Adrenal gland (tissue), 12 donors: ENCODE data around the gene CCNY. TPM values are rescaled to one million over a fixed set of nuclear protein-coding genes. Genes with fewer than 3 reads are reported as not detected.
A peak's percentile ranks its signal among the peaks of the same experiment; 100 is the strongest.

ENCODE experiments used
- DNase-seq, 7 donors: peaks; one replicate each; pipeline ENCODE4 v3.0.0-alpha.2; 2019 to 2020
- H3K27ac ChIP-seq, 5 donors: fragments of 200-600 bp; sonication (generic) in 4 of 5; 1 replicate in 3 of 5; 2 replicates in 2 of 5; pipeline versions ENCODE4 v1.5.1 to v1.8.0; 2016 to 2020; ENCODE audit warnings: mild to moderate bottlenecking in 1 of 5
- H3K27me3 ChIP-seq: fragments of 200-600 bp; 2 replicates; pipeline ENCODE4 v1.8.0; 2021
- H3K36me3 ChIP-seq, 2 donors: fragments of 200-600 bp; replicated peaks in 1 of 2; 1 replicate in 1 of 2; 2 replicates in 1 of 2; pipeline versions ENCODE4 v1.5.1 to v1.8.0; 2018 to 2022
- H3K4me1 ChIP-seq, 2 donors: fragments of 200-600 bp; replicated peaks in 1 of 2; 1 replicate in 1 of 2; 2 replicates in 1 of 2; pipeline versions ENCODE4 v1.5.1 to v1.8.0; 2018 to 2021
- H3K4me3 ChIP-seq, 4 donors: fragments of 200-600 bp; sonication (generic) in 3 of 4; one replicate each; pipeline ENCODE4 v1.5.1; 2016 to 2018
- H3K9me3 ChIP-seq, 3 donors: fragments of 200-600 bp; sonication (generic) in 1 of 3; replicated peaks in 1 of 3; 1 replicate in 2 of 3; 2 replicates in 1 of 3; pipeline versions ENCODE4 v1.5.1 to v1.8.0; 2016 to 2021
- CTCF ChIP-seq, 6 experiments: fragments of 450-650 bp in 4 of 6; fragments of 200-600 bp in 2 of 6; sonication (generic) in 1 of 6; IDR thresholded peaks; 1 replicate in 5 of 6; 2 replicates in 1 of 6; pipeline versions ENCODE4 v1.5.1 to v1.8.0; 2016 to 2021; ENCODE audit warnings: antibody characterized with exemption in 6 of 6, mild to moderate bottlenecking in 2 of 6, moderate library complexity in 1 of 6
- POLR2A ChIP-seq, 2 donors: fragments of 450-650 bp; IDR thresholded peaks; one replicate each; pipeline ENCODE4 v1.6.1; 2017; ENCODE audit warnings: antibody characterized with exemption in 2 of 2, mild to moderate bottlenecking in 2 of 2, moderate library complexity in 1 of 2
- WGBS, 4 donors: extraction: QIAGEN DNeasy Blood & Tissue Kit in 2 of 4; methylation state at CpG; one replicate each; pipeline versions ENCODE4 v1.1.5 to v1.1.7; 2013 to 2017; 5-methylcytosine and 5-hydroxymethylcytosine counted together
- intact Hi-C, 2 donors: fragments of 100-400 bp; cut with DNase I; formaldehyde crosslinking; loops; one replicate each; pipeline versions ENCODE4 v1.14.1 to v1.15.0; 2022 to 2023
- polyA plus RNA-seq, 3 donors: library from polyadenylated mRNA; stranded (reverse); fragments of 200-250 nt in 2 of 3; fragments of 350-450 nt in 1 of 3; fragmentation: Illumina TruSeq in 1 of 3; extraction: RNeasy Lipid Tissue Mini Kit (QIAGEN cat#74804) in 1 of 3; gene quantifications; one replicate each; pipeline ENCODE4 v1.2.3, GENCODE V29; 2013 to 2014
- total RNA-seq, 9 donors: library from RNA; depleted of rRNA in 4 of 9; stranded (reverse); fragments of >200 nt in 4 of 9; fragments of 120-200 nt in 1 of 9; fragmentation: NEBNext Ultra II Directional in 1 of 9; extraction: Animal tissue kit (Norgen Biotek cat#: 25700) in 1 of 9; gene quantifications; one replicate each; pipeline versions ENCODE4 v1.1.0 to v1.2.4, GENCODE V29; 2013 to 2023
- donor health status: healthy with polysubstance abuse.
- donor health status: Bipolar disorder and iron deficiency.
- donor health status: DM: yes; HTN: yes; CAD: no.
- donor health status: DM: no; HTN: no; CAD: no.
- donor health status: DM: no; HTN: no; CAD: no.
- donor health status: DM: yes; HTN: yes; CAD: no.

CCNY gene
- total and polyA plus RNA-seq, 12 donors = 18.3 to 87.0 (median 45.2) TPM

- TF ChIP-seq CTCF (IDR thresholded peaks at IDR 0.05) = no peak
- TF ChIP-seq POLR2A (IDR thresholded peaks at IDR 0.05) = no peak
- H3K4me1 ChIP-seq = peaks cover 0 to 6% of the 10 kb centered on the region in 2 donors
- H3K27ac ChIP-seq = no peak overlapping the region
- no peaks in the 10 kb centered on the region for H3K36me3 ChIP-seq
- no peaks in the 10 kb centered on the region for H3K27me3 ChIP-seq
- H3K4me3 ChIP-seq = no peak overlapping the region
- peak in 2 of 7 donors; percentile 19 to 23 for DNase-seq
- H3K9me3 ChIP-seq = no peaks in the 10 kb centered on the region
- 39 to 72% (median 55%) methylated on average over 2 to 4 of the region's 4 CpGs for WGBS, 4 donors
- intact Hi-C loops = no loop called here
These were observed 206.0 kb downstream of the CCNY start for GRCh38 chr10:35542303-35542702.

GRCh38 chr10:35545079-35545657, 208.9 kb downstream of the CCNY start:
- WGBS, 4 donors = 84 to 91% (median 91%) methylated on average over 10 of the region's 10 CpGs
- no peaks in the 10 kb centered on the region for H3K36me3 ChIP-seq
- H3K27ac ChIP-seq = no peak overlapping the region
- H3K9me3 ChIP-seq = no peaks in the 10 kb centered on the region
- no peak for DNase-seq
- TF ChIP-seq POLR2A (IDR thresholded peaks at IDR 0.05) = no peak
- no peak for TF ChIP-seq CTCF (IDR thresholded peaks at IDR 0.05)
- H3K27me3 ChIP-seq = no peaks in the 10 kb centered on the region
- intact Hi-C loops = no loop called here
- H3K4me3 ChIP-seq = no peak overlapping the region
- peaks cover 0 to 6% of the 10 kb centered on the region in 2 donors for H3K4me1 ChIP-seq

GRCh38 chr10:35545878-35546590, 209.7 kb downstream of the CCNY start:
- H3K36me3 ChIP-seq = no peaks in the 10 kb centered on the region
- no peaks in the 10 kb centered on the region for H3K9me3 ChIP-seq
- H3K27ac ChIP-seq = no peak overlapping the region
- TF ChIP-seq CTCF (IDR thresholded peaks at IDR 0.05) (no peak), POLR2A (IDR thresholded peaks at IDR 0.05) (no peak)
- DNase-seq = no peak
- no peaks in the 10 kb centered on the region for H3K27me3 ChIP-seq
- intact Hi-C loops = no loop called here
- no peak overlapping the region for H3K4me3 ChIP-seq
- WGBS, 4 donors = 80 to 90% (median 82%) methylated on average over 6 of the region's 6 CpGs
- H3K4me1 ChIP-seq = peaks cover 0 to 6% of the 10 kb centered on the region in 2 donors

GRCh38 chr10:35546824-35547225, 210.5 kb downstream of the CCNY start:
- WGBS, 4 donors = 91 to 95% (median 92%) methylated on average over 4 of the region's 4 CpGs
- no peaks in the 10 kb centered on the region for H3K27me3 ChIP-seq
- DNase-seq = no peak
- no peak overlapping the region for H3K27ac ChIP-seq
- TF ChIP-seq POLR2A (IDR thresholded peaks at IDR 0.05) (no peak), CTCF (IDR thresholded peaks at IDR 0.05) (no peak)
- H3K9me3 ChIP-seq = no peaks in the 10 kb centered on the region
- no peak overlapping the region for H3K4me3 ChIP-seq
- H3K4me1 ChIP-seq = peaks cover 0 to 6% of the 10 kb centered on the region in 2 donors
- intact Hi-C loops = no loop called here
- H3K36me3 ChIP-seq = no peaks in the 10 kb centered on the region
